GM21619 (cell line): Measurements from ENCODE around the gene SPECC1L.
A peak's percentile ranks its signal among the peaks of the same experiment; 100 is the strongest.

Source experiments
- ATAC-seq: cut with Tn5 transposase; IDR thresholded peaks from one replicate; pipeline ENCODE4 v1.9.1; 2021; ENCODE audit not compliant: unreplicated experiment

The SPECC1L gene

GRCh38 chr22:24426851-24427499 lies 156.3 kb downstream of the SPECC1L start:
- no peak for ATAC-seq

DNA sequence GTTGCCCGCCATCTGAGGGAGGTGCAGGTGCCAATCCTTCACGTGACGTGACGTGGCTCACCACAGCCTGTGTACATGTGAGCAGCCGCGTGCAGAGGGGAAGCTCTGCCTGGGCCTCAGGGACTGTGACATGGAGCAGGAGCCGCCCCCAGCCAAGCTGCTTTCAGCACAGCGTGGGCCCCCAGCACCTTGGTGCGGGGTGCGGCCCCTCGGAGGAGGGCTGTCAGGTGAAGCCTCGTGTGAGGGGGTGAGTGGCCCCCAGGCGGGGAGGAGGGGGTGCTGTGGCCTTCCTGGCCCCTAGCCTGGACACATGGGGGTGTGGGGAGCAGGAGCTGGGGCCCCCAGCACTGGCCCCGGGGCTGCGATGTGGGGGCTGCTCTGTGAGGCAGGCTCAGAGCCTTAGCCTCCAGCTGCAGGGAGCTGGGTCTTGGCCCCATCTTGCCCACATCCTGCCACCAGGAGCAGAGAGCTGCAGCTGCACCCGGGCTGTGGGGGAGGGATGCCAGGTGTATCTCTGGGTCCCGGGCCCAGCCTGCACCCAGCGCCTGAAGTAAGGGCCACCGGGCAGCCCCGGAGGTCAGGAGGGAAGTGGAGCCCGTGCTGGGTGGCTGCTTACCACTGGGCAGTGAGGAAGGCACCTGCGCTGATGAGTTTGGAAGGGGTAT lies 157.0 kb downstream of the SPECC1L start, which contains the start of gene ADORA2A:
Gene ADORA2A, plus strand, starts transcription at position 100 of the 665 bp plus-strand sequence. CDS start 5,806 bp downstream, outside the sequence.
- peak; percentile 47 for ATAC-seq

- ATAC-seq, result no peak
Measured at GRCh38 chr22:24428751-24429410, 158.2 kb downstream of the SPECC1L start.

DNA sequence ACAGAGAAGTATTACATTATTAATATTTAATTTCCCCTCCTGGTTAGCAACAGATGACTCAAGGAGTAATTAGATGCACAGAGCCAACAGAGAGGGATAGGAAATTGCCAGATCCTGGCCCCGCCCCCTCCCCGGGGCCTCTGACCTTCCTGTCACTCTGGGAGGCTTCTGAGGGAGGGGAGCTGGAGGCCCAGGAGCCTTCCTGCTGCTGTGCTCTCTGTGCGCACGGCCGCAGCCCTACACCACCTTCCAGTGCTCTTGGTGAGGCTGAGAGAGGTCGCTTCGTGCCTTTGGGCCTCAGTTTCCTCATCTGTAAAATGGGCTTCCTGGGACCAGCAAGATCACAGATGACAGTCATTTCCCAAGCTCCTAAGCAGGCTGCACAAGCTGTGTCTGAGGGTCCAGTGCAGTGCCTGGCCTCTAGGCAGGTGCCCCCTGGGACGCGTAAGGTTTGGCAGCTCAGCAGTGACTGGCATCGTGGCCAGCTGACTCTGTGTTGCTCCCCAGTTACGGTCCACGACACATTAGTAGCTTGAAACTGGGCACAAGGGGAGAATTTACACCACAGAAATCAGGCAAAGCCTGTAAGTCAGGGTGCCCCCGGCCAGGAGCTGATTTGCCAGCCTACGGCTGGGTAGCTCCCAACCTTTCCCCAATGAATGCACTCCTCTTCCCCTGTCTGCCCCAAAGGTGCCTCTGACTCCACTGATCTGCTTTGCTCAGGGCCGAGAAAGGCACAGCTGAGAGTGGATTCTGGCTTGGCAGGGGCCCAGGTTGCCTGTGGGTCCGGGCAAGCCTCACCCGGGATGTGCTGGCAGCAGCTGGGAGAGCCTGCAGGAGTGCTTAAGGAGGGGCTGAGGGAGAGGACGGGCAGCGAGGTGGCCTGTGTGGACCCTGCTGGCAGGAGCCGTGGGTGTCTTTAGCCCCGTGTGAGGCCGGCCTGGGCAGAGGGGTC lies 159.1 kb downstream of the SPECC1L start:
- no peak for ATAC-seq

DNA sequence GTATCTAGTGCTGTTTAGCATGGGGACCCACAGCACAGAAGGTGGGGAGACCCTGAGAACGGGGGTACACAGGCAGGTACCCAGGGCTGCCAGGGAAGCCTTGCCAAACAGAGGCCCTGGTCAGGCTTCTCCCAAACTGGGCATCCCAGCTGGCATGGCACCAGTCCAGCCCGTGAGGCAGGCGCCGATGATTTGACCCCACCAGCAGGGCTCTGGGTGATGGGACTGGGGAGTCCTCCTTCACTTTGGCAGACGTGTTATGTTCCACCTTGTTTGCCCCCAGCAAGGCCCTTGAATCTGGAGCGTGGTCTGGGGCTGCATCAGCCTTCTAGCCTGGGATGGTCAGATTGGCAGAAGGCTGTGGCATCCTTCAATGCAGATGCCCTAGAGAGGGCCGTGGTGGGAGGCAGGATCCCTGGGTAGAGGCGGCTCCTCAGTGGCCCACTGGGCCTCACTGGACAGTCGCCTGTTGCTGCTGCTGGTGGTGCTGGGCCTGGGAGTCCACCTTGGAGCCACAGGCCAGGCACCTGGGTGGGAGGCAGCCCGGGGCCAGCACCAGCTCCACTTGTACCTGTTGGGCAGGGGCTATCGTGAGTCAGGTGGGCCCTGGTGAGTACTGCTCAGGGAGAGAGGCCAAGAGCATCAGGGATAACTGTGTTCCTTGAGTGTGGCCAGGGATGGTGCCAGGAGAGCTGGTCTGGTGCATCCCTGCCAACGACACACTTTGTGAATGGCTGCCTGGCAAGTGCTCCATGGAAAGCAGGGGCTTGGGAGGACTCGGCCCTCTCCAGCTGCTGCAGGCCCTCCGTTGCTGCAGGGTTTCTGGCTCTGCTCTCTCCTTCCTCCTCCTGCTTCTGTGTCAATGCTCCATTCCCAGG lies 160.0 kb downstream of the SPECC1L start:
- ATAC-seq, result no peak

- no peak for ATAC-seq
Measured at GRCh38 chr22:24431309-24432034, 160.8 kb downstream of the SPECC1L start.

- no peak for ATAC-seq
Measured at GRCh38 chr22:24432059-24432853, 161.6 kb downstream of the SPECC1L start.

DNA sequence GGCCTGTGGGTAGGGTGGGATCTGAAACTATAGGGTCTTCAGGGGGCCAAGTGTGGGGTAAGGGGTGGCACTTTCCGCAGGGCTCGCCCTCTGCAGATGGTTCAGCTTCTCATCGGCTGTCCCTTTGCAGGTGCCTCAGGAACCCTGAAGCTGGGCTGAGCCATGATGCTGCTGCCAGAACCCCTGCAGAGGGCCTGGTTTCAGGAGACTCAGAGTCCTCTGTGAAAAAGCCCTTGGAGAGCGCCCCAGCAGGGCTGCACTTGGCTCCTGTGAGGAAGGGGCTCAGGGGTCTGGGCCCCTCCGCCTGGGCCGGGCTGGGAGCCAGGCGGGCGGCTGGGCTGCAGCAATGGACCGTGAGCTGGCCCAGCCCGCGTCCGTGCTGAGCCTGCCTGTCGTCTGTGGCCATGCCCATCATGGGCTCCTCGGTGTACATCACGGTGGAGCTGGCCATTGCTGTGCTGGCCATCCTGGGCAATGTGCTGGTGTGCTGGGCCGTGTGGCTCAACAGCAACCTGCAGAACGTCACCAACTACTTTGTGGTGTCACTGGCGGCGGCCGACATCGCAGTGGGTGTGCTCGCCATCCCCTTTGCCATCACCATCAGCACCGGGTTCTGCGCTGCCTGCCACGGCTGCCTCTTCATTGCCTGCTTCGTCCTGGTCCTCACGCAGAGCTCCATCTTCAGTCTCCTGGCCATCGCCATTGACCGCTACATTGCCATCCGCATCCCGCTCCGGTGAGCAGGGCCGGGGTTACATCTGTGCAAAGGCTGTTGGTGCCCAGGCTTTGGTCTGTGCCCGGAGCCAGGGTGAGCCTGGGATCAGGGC lies 162.6 kb downstream of the SPECC1L start:
- no peak for ATAC-seq

- ATAC-seq, result peak; percentile 69
Measured at GRCh38 chr22:24433828-24434470, 163.3 kb downstream of the SPECC1L start.

- ATAC-seq, result peak; percentile 40
Measured at GRCh38 chr22:24434471-24435322, 164.1 kb downstream of the SPECC1L start.

GRCh38 chr22:24435323-24435645 lies 164.7 kb downstream of the SPECC1L start:
- no peak for ATAC-seq

GRCh38 chr22:24435861-24436371 lies 165.3 kb downstream of the SPECC1L start:
- no peak for ATAC-seq

DNA sequence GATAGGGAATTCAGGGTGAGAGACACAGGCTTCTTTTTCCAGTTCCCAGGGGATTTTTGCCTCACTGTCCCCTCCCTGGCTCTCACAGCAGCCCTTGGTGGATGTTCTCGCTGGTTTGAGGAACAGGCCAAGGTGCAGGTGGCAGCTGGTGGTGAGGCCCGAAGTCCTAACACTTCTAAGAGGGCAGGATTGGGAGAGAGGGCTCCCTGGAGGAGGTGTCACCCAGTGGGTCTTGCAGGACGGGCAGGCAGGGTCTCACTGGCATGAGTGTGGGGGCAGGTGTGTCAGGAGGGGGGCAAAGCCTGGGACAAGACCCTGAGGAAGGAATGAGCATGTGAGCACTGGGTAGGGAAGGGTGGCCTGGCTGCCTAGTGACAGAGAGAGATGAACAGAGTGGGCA lies 165.9 kb downstream of the SPECC1L start:
- no peak for ATAC-seq

DNA sequence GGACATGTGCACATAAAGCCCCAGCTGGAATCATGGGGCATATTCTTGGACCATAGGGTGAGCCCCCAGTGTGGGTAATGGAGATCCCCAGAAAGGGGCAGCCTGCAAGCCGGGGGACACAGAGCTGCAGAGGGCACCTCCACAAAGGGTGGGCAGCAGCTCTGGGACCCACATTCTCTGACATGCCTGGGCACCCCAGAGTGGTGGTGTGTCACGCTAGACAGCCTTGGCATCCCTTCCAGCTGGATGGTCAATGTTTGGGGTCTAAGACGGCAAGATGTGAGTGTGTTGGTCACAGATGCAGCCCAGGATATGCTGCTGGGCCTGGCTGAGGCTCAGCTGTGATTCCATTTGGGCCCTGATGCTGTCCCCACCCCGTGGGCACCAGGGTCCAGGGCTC lies 166.5 kb downstream of the SPECC1L start:
- ATAC-seq, result no peak

DNA sequence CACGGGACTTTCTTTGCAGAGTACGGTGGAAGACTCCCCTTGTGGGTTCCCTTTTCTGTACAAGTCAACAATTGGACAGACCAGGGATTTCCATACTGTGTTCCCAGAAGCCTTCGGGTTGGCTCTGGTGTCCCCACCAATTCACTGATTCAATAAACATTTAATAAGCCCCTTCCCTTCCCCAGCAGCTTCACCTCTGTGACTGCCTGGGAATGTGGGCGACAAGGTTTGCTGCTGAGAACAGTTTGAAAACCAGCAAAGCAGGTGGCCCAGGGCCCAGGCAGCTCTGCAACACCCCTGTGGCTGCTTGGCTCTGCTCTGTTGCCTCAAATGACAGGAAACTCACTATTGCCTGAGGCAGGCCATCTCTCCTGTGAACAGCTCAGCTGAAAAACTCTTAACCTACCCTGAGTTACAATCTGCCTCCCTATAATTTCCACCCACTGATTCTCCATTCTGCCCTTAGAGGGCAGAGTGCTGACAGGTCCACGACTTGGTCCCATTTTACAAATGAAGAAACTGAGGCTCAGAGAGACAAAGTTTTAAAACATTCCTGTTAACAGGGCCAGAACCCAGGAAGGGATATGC lies 167.2 kb downstream of the SPECC1L start:
- ATAC-seq, result no peak

DNA sequence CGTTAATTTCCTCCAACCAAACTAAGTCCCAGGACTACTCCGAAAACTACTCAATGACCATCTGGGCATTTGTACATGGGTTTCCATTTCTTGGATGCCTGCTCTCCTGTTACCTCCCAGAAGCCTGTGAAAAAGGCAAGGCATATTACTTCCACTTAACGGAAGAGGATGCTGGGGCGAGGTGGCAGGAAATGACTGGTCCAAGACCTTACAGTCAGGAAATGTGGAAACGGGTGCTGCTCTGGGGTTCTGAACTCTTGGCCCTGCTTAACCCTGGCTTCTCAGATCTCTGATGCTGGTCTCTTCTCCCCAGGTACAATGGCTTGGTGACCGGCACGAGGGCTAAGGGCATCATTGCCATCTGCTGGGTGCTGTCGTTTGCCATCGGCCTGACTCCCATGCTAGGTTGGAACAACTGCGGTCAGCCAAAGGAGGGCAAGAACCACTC lies 169.7 kb downstream of the SPECC1L start:
- ATAC-seq, result no peak
